HG03045 (cell line): ENCODE results near the gene IGSF23.

Experiments
- ATAC-seq: cut with Tn5 transposase; IDR thresholded peaks from one replicate; pipeline ENCODE4 v1.9.1; 2021; ENCODE audit warnings: mild to moderate bottlenecking, moderate library complexity; ENCODE audit not compliant: unreplicated experiment

Gene IGSF23

DNA sequence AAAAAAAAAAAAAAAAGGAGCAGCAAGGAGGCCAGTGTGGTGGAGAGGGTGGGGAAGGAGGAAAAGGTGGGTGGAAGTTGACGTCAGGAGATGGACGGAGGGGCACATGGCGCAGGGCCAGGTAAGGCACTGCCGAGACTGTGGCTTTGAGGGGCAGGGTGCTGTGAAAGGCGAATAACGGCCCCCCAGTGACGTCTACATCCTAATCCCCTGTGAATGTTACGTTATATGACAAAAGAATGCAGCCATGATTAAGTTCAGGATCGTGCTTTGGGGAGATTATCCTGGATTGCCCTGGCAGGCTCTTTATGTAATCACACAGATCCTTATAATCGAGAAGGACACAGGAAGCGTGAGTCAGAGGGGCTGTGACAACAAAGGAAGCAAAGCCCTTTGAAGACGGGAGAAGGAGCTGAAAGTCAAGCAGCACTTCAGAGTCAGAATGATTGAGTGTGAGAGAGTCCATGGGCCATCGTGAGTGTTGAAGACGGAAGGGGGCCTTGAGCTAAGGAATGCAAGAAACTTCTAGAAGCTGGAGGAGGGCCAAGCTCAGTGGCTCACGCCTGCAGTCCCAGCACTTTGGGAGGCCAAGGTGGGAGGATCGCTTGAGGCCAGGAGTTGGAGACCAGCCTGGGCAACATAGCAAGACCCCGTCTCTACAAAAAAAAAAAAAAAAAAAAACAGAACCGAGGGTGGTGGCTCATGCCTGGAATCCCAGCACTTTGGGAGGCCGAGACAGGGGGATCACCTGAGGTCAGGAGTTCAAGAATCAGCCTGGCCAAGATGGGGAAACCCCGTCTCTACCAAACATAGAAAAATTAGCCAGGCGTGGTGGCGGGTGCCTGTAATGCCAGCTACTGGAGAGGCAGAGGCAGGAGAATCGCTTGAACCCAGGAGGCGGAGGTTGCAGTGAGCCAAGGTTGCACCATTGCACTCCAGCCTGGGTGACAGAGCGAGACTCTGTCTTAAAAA lies 71.8 kb downstream of the IGSF23 start:
- no peak for ATAC-seq

- no peak for ATAC-seq
These were observed 72.5 kb downstream of the IGSF23 start for GRCh38 chr19:44685877-44686276.
